GM21390 (cell line): ENCODE measurements around the gene RNU4-1.

ENCODE experiments used
- ATAC-seq: cut with Tn5 transposase; IDR thresholded peaks from one replicate; pipeline ENCODE4 v1.9.1; 2021; ENCODE audit not compliant: unreplicated experiment

Gene RNU4-1

GRCh38 chr12:120290609-120291305, 2.3 kb downstream of the RNU4-1 start:
- no peak for ATAC-seq

GRCh38 chr12:120287491-120287890, 5.5 kb downstream of the RNU4-1 start:
- no peak for ATAC-seq

- no peak for ATAC-seq
Measured at GRCh38 chr12:120286768-120287490, 6.1 kb downstream of the RNU4-1 start.

- no peak for ATAC-seq
Measured at GRCh38 chr12:120284381-120284780, 8.7 kb downstream of the RNU4-1 start.

DNA sequence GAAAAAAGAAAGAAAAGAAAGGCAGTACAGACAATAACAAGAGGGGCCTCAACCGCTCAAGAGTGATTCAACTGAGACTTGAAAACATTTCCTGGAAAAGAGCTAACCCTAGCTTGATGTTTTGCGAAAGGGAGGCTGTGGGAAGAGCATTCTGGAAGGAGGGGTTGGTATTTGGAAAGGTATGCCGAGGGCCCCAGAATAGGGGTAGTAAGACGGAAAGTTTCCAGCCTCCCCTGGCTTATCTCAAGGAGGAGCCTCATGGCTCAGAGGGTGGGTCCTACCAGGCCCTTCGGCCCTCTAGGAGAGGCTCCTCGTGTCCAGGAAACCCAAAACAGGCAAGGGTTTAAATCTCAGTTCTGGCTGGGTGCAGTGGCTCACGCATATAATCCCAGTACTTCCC, 9.7 kb downstream of the RNU4-1 start:
- no peak for ATAC-seq

GRCh38 chr12:120278137-120279069, 14.6 kb downstream of the RNU4-1 start:
- no peak for ATAC-seq

DNA sequence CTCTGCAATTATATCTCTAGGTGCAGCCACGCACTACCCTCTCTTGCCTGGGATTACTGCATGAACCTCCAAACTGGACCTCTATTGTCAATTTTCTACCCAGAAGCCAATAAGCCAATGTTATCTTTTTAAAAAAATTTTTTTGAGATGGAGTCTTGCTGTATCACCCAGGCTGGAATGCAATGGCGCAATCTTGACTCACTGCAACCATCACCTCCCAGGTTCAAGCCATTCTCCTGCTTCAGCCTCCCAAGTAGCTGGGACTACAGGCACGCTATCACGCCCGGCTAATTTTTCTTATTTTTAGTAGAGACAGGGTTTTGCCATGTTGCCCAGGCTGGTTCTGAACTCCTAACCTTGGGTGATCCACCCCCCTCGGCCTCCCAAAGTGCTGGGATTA, 16.3 kb downstream of the RNU4-1 start:
- no peak for ATAC-seq

- no peak for ATAC-seq
Measured at GRCh38 chr12:120267736-120268135, 25.3 kb downstream of the RNU4-1 start.

- ATAC-seq, result no peak
Measured at GRCh38 chr12:120266180-120266870, 26.7 kb downstream of the RNU4-1 start.

DNA sequence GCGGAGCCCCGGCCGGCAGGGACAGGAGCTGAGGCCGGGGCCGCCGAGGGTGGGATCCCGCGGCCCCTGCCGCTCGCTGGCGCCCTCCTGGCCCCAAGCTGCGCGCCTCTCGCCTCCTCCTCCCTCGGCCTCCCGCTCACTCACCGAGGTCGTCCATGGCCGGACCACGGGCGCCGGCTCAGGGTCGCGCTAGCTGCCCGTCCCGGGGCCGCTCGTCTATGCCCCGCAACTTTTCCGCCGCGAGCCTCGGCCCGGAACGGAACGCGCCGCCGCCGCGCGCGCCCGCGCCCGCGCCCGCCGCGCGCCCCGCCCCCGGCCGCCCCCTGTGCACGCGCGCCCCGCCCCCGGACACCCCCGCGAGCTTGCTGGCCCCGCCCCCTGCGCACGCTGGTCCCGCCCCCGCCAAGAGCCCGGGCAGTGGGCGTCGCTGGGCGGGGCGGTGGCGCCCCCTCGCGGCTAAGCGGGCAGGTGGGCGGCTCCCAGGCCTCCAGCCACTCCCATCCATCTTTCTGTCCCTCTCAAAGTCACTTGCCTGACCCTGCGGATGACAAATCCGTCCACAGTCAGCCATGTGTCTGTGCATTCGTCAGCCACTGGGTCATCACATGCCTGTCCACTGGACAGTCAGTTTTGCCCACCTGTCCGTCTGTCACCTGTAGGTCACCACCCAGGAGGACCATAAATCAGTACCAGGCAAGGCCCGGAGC, 27.4 kb downstream of the RNU4-1 start, which contains the start of gene PXN:
PXN (minus strand) TSS at position 258 of the 707 bp plus-strand sequence; CDS start at position 157, 101 bp downstream.
- ATAC-seq, result peak; percentile 79

- ATAC-seq, result peak; percentile 27
Measured at GRCh38 chr12:120264904-120265472, 28.0 kb downstream of the RNU4-1 start.

DNA sequence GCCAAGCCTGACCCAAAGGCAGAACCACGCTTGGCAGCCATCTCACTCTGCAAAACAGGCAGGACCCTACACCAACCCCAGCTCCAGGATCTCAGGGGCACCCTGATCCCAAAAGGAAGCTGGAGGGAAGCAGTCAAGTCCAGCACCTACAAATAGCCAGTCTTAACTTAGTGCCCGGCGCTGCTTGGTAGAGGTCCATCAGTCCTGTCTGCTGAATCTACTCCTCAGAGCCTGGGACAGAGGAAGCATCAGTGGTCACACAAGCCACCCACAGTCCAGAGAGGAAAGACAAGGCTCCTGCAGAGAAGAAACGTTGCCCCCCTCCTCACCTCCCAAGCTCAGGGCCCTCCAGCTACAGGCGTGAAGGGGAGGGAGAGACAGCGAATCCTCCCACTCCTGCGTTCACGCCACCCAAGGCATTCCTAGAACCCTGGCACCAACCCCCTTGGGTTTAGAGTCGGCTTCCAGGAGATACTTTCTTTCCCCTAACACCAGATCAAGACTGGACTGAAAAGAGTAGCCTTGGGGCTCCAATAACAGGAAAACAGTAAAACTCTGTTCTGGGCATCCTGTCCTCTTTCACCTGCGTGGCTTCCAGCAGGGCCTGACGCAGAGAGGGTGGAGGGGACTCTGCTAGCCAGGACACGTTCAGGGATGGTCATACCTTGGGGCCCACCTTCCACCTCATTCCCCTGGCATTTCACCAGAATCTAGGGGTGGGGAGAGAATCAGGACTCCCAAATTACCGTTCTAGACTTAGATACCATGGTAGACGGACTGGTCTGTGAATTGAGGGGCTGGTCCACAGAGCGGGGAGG, 28.7 kb downstream of the RNU4-1 start:
- ATAC-seq, result no peak

GRCh38 chr12:120263748-120264085, 29.3 kb downstream of the RNU4-1 start:
- no peak for ATAC-seq

- ATAC-seq, result no peak
Measured at GRCh38 chr12:120262852-120263747, 29.9 kb downstream of the RNU4-1 start.

GRCh38 chr12:120261951-120262851, 30.8 kb downstream of the RNU4-1 start:
- no peak for ATAC-seq

GRCh38 chr12:120260607-120261006, 32.4 kb downstream of the RNU4-1 start:
- ATAC-seq, result no peak
